Cardiac fibroblast (primary cell): ENCODE data around the gene UBLCP1.
A peak's percentile ranks its signal among the peaks of the same experiment; 100 is the strongest.
"Not testable (repeated sequence)": the region's sequence is repeated elsewhere in the genome, so short reads cannot be mapped to it uniquely, and the experiment has no call there.

Source experiments
- DNase-seq, 2 donors: peaks; one replicate each; pipeline versions ENCODE4 v3.0.0 to v3.0.0-alpha.2; 2010; ENCODE audit warnings: low read depth in 2 of 2
- H3K4me3 ChIP-seq, 2 donors: replicated peaks in 1 of 2; 1 replicate in 1 of 2; 2 replicates in 1 of 2; pipeline ENCODE4 v1.5.1; 2011; ENCODE audit warnings: low read depth in 2 of 2, low read length in 2 of 2, mild to moderate bottlenecking in 2 of 2, moderate library complexity in 1 of 2
- TF ChIP-seq, protein P1 (sequence below): IDR thresholded peaks from one replicate; pipeline ENCODE4 v1.5.1; 2011; ENCODE audit warnings: low read depth, mild to moderate bottlenecking, low read length, inconsistent platforms

UBLCP1 gene

DNA sequence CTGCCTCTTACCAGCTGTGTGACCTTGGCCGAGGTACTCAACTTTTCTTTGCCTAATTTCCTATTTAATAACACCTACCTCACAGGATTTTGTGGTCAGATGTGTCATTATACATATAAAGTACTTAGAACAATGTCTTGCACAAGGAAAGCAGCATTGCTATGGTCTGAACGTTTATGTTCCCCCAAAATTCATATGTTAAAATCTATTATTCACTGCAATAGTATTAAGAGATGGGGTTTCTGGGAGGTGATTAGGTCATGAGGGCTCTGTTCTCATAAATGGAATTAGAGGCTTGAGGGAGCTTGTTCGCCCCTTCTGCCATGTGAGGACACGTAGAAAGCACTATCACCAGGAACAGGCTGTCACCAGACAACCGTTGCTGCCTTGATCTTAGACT is 42.9 kb upstream of the UBLCP1 start:
- H3K4me3 ChIP-seq, result no peak overlapping the region
- DNase-seq, result no peak
- TF ChIP-seq, protein P1, sequence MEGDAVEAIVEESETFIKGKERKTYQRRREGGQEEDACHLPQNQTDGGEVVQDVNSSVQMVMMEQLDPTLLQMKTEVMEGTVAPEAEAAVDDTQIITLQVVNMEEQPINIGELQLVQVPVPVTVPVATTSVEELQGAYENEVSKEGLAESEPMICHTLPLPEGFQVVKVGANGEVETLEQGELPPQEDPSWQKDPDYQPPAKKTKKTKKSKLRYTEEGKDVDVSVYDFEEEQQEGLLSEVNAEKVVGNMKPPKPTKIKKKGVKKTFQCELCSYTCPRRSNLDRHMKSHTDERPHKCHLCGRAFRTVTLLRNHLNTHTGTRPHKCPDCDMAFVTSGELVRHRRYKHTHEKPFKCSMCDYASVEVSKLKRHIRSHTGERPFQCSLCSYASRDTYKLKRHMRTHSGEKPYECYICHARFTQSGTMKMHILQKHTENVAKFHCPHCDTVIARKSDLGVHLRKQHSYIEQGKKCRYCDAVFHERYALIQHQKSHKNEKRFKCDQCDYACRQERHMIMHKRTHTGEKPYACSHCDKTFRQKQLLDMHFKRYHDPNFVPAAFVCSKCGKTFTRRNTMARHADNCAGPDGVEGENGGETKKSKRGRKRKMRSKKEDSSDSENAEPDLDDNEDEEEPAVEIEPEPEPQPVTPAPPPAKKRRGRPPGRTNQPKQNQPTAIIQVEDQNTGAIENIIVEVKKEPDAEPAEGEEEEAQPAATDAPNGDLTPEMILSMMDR, result no peak

DNA sequence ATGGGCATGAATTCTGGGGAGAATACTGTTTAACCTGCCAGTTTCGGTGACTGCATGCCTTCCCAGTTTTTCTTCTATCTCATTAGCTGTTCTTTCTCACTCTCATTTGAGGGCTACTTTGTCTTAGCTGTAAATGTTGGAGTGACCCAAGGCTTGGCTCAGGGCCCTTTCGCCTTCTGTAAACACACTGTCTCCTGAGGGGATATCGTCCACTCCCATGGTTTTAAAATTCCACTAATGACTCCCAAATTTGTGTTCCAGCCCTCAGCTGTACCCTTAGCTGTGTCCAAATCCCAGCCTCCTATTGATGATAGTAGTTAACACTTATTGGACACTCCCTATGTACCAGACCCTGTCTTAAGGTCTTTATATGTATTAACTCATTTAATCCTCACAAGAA is 39.6 kb upstream of the UBLCP1 start:
- DNase-seq, result no peak
- no peak overlapping the region for H3K4me3 ChIP-seq
- TF ChIP-seq, protein P1, result no peak

DNA sequence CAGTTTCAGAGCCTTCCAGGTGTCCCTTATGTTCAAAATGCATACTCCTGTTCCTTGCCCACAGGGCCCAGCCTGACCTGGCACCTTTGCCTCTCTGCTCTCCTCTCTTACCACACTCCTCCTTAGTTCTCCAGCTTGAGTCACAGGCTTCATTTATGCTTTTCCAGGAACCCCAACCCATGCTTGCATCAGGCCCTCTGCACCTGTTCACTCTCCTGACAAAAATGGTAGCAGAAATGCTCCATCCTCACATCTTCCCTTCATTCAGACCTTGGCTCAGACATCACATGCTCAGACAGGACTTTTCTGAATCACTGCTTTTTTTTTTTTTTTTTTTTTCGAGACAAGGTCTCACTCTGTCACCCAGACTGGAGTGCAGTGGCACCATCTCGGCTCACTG is 38.6 kb upstream of the UBLCP1 start:
- H3K4me3 ChIP-seq, result no peak overlapping the region
- TF ChIP-seq, protein P1, result no peak
- DNase-seq, result no peak

DNA sequence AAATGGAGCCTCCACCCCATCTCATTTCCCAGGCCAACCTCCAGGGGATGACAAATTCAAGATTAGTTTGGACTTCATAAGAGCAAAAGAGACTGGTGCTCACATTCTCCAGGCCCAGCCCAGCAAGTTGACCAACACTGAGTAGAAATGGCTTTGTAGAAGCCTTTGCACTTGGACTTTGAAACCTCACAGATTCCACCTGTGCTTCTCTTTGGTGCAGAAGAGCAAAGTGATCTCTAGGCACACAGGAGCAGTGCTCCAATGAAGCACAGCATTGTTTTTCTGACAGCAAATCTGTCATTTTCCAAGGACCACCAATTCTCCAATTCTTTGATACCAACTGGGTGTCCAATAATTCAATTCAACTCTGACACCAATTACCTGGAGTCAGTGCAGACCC is 36.6 kb upstream of the UBLCP1 start:
- no peak overlapping the region for H3K4me3 ChIP-seq
- TF ChIP-seq, protein P1, result no peak
- DNase-seq, result no peak

DNA sequence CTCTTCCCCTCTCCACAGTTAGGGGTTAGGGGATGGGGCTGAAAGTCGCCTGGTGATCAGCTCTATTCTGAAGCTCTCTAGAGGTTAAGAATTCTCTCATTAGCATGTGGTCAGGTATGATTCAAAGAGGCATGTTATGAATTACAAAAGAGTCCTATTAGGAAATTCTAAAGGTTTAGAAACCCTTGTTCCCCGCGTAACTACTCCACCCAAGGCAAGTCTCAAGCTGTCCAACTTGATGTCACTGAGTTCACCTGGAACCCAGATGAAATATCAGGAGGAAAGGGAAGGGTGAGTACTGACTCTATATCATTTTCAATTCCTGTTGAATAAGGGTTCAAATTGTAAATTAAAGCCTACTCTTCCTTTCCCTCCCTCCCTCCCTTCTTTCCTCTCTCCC is 35.6 kb upstream of the UBLCP1 start:
- H3K4me3 ChIP-seq, result no peak overlapping the region
- TF ChIP-seq, protein P1, result no peak

DNA sequence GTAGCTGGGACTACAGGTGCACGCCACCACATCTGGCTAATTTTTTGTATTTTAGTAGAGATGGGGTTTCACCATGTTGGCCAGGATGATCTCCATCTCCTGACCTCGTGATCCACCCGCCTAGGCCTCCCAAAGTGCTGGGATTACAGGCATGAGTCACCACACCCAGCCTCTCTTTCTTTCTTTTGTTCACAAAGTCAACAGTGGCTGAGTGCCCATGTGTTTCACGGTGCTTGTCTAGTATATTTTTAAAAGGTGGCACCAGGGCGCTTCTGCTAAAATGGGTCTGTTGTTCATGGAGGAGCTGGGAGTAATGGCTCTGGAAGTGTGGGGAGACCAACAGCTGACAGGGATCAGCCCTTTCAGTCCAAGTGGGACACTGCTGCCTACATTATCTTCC is 35.0 kb upstream of the UBLCP1 start:
- H3K4me3 ChIP-seq, result not testable (repeated sequence)
- DNase-seq, result peak in 1 of 2 donors; percentile 49

More for the DNA sequence above, 35.6 kb upstream of the UBLCP1 start:
- DNase-seq, result no peak

DNA sequence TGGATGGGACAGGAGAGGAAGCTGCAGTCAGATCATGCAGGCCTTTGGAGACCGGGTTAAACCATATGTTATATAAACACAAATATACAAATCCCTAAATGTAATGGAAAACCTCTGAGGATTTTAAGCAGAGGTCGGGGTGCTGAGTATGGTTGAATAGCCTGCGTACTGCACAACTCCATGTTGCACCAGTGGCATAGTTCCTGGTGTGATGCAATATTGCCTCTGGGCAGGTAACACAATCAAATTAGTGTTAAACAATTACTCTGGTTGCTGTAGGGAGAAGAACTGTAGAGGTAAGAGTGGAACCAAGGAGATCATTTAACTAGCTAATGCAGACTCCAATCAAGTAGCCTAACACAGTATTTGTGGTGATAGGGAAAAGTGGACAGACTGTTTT is 32.4 kb upstream of the UBLCP1 start:
- TF ChIP-seq, protein P1, result no peak
- H3K4me3 ChIP-seq, result no peak overlapping the region
- DNase-seq, result no peak
